H1 (cell line): ENCODE results near the gene BTG2. TPM values are rescaled to one million over a fixed set of nuclear protein-coding genes. Genes with fewer than 3 reads are reported as not detected.

Experiments
- CTCF ChIA-PET: fragments of 300-600 bp; sonication (Branson Sonifier 250); formaldehyde crosslinking; loops from one replicate; lab custom pipeline; 2021; ENCODE audit not compliant: partially characterized antibody; lab: Charles Lee
- POLR2A ChIA-PET: fragments of 300-600 bp; sonication (Branson Sonifier 250); formaldehyde crosslinking; loops from one replicate; lab custom pipeline; 2021; ENCODE audit warnings: inconsistent platforms; ENCODE audit not compliant: partially characterized antibody; lab: Charles Lee
- DNase-seq, 2 experiments: peaks; one replicate each; pipeline versions ENCODE4 v3.0.0 to v3.0.0-alpha.2; 2010 to 2022; ENCODE audit warnings: low spot score in 2 of 2, low read depth in 1 of 2, mixed read lengths in 1 of 2
- FAIRE-seq: peaks from 2 replicates; lab custom pipeline; 2011; peaks lifted over from hg19 to GRCh38; lab: Jason Lieb, UNC
- H2AFZ ChIP-seq: 2 replicates; pipeline ENCODE4 v1.8.1; 2012; ENCODE audit warnings: low read length, inconsistent platforms
- H2AK5ac ChIP-seq: 2 replicates; pipeline ENCODE4 v1.6.1; 2013; ENCODE audit warnings: low read depth, low read length
- H2BK120ac ChIP-seq: replicated peaks from 2 replicates; pipeline ENCODE3; 2013; ENCODE audit warnings: low read depth, low read length, inconsistent platforms
- H2BK12ac ChIP-seq: 2 replicates; pipeline ENCODE4 v1.6.1; 2013; ENCODE audit warnings: low read depth, low read length
- H2BK15ac ChIP-seq: 2 replicates; pipeline ENCODE4 v1.6.1; 2013; ENCODE audit warnings: low read length
- H2BK20ac ChIP-seq: 2 replicates; pipeline ENCODE4 v1.6.1; 2013; ENCODE audit warnings: low read length
- H2BK5ac ChIP-seq: 2 replicates; pipeline ENCODE4 v1.6.1; 2013; ENCODE audit warnings: low read depth, low read length
- H3K14ac ChIP-seq: 2 replicates; pipeline ENCODE4 v1.6.1; 2013; ENCODE audit warnings: inconsistent platforms; ENCODE audit not compliant: insufficient read length
- H3K18ac ChIP-seq: 2 replicates; pipeline ENCODE4 v1.6.1; 2013; ENCODE audit warnings: low read length; ENCODE audit errors: extremely low read depth
- H3K23ac ChIP-seq: 2 replicates; pipeline ENCODE4 v1.6.1; 2013; ENCODE audit warnings: inconsistent platforms; ENCODE audit not compliant: insufficient read length
- H3K23me2 ChIP-seq: 2 replicates; pipeline ENCODE4 v1.6.1; 2013; ENCODE audit warnings: low read depth, low read length
- H3K27ac ChIP-seq: 2 replicates; pipeline ENCODE4 v1.6.1; 2011; ENCODE audit warnings: low read depth, low read length, inconsistent platforms
- H3K27me3 ChIP-seq, 4 experiments: replicated peaks in 1 of 4; 1 replicate in 1 of 4; 2 replicates in 3 of 4; pipeline versions ENCODE4 v1.6.1 to v1.8.1; 2011 to 2013; ENCODE audit warnings: low read length in 3 of 4, mild to moderate bottlenecking in 3 of 4, inconsistent platforms in 2 of 4, mixed read lengths in 2 of 4, moderate library complexity in 1 of 4; ENCODE audit not compliant: control insufficient read depth in 3 of 4, insufficient read depth in 3 of 4; ENCODE audit errors: extremely low read depth in 1 of 4
- H3K36me3 ChIP-seq, 4 experiments: 2 replicates each; pipeline versions ENCODE4 v1.6.1 to v1.8.1; 2011 to 2013; ENCODE audit warnings: mild to moderate bottlenecking in 4 of 4, low read length in 3 of 4, moderate library complexity in 2 of 4, control low read depth in 1 of 4, inconsistent platforms in 1 of 4; ENCODE audit not compliant: insufficient read depth in 4 of 4, control insufficient read depth in 2 of 4
- H3K4ac ChIP-seq: replicated peaks from 2 replicates; pipeline ENCODE3; 2013; ENCODE audit warnings: low read length, low read depth, mixed read lengths, inconsistent platforms; ENCODE audit not compliant: insufficient read length
- H3K4me1 ChIP-seq, 4 experiments: replicated peaks in 1 of 4; 1 replicate in 1 of 4; 2 replicates in 3 of 4; pipeline versions ENCODE4 v1.6.1 to v1.8.1; 2011 to 2013; ENCODE audit warnings: low read length in 3 of 4, inconsistent platforms in 2 of 4, mixed read lengths in 1 of 4; ENCODE audit not compliant: insufficient read depth in 4 of 4, control insufficient read depth in 3 of 4
- H3K4me2 ChIP-seq, 2 experiments: 2 replicates each; pipeline versions ENCODE4 v1.6.1 to v1.8.1; 2011 to 2013; ENCODE audit warnings: low read depth in 2 of 2, low read length in 2 of 2, control low read depth in 1 of 2, inconsistent platforms in 1 of 2, mild to moderate bottlenecking in 1 of 2; ENCODE audit not compliant: insufficient read depth in 1 of 2
- H3K4me3 ChIP-seq, 4 experiments: fragments of 200-600, 300-600 bp in 1 of 4; sonication (generic), shearing (Covaris generic), sonication (Bioruptor Twin) in 1 of 4; 2 replicates each; pipeline versions ENCODE4 v1.5.1 to v1.8.1; 2011 to 2016; ENCODE audit warnings: low read length in 4 of 4, low read depth in 3 of 4, control low read depth in 2 of 4, inconsistent platforms in 2 of 4, mild to moderate bottlenecking in 2 of 4, mixed read lengths in 1 of 4, moderate library complexity in 1 of 4; ENCODE audit not compliant: insufficient read depth in 2 of 4; ENCODE audit errors: extremely low read depth in 1 of 4
- H3K56ac ChIP-seq: replicated peaks from 2 replicates; pipeline ENCODE3; 2013; ENCODE audit warnings: low read depth, mild to moderate bottlenecking, mixed read lengths, low read length, inconsistent platforms; ENCODE audit not compliant: insufficient read length
- H3K79me1 ChIP-seq: 2 replicates; pipeline ENCODE4 v1.6.1; 2013; ENCODE audit warnings: low read depth, low read length, control low read depth
- H3K79me2 ChIP-seq, 2 experiments: 2 replicates each; pipeline versions ENCODE4 v1.6.1 to v1.8.1; 2012 to 2013; ENCODE audit warnings: low read length in 2 of 2, mild to moderate bottlenecking in 2 of 2, inconsistent platforms in 1 of 2; ENCODE audit not compliant: insufficient read depth in 2 of 2, control insufficient read depth in 1 of 2
- H3K9ac ChIP-seq, 4 experiments: replicated peaks in 1 of 4; 1 replicate in 1 of 4; 2 replicates in 3 of 4; pipeline versions ENCODE4 v1.6.1 to v1.8.1; 2011 to 2013; ENCODE audit warnings: low read depth in 3 of 4, low read length in 3 of 4, control low read depth in 2 of 4, mild to moderate bottlenecking in 2 of 4, moderate library complexity in 2 of 4, inconsistent platforms in 1 of 4; ENCODE audit errors: extremely low read depth in 1 of 4
- H3K9me3 ChIP-seq, 2 experiments: 2 replicates each; pipeline versions ENCODE4 v1.6.1 to v1.8.1; 2012 to 2013; ENCODE audit warnings: mild to moderate bottlenecking in 2 of 2, moderate library complexity in 2 of 2, control low read depth in 1 of 2, inconsistent platforms in 1 of 2, low read depth in 1 of 2, low read length in 1 of 2, mixed read lengths in 1 of 2; ENCODE audit not compliant: insufficient read depth in 2 of 2
- H4K20me1 ChIP-seq, 2 experiments: replicated peaks in 1 of 2; 2 replicates each; pipeline versions ENCODE3 to v1.8.1; 2011 to 2013; ENCODE audit warnings: inconsistent platforms in 2 of 2, low read length in 2 of 2, mild to moderate bottlenecking in 1 of 2; ENCODE audit not compliant: insufficient read depth in 2 of 2, control insufficient read depth in 1 of 2
- H4K5ac ChIP-seq: 2 replicates; pipeline ENCODE4 v1.6.1; 2013; ENCODE audit warnings: low read length, low read depth, mixed read lengths, inconsistent platforms; ENCODE audit not compliant: insufficient read length
- H4K8ac ChIP-seq: 2 replicates; pipeline ENCODE4 v1.8.0; 2013; ENCODE audit warnings: mild to moderate bottlenecking, moderate library complexity, low read length, inconsistent platforms; ENCODE audit not compliant: insufficient read depth; ENCODE audit errors: extremely low read depth
- H4K91ac ChIP-seq: replicated peaks from 2 replicates; pipeline ENCODE3; 2013; ENCODE audit warnings: low read length, mixed read lengths, inconsistent platforms; ENCODE audit not compliant: insufficient read length
- MAFK ChIP-seq: IDR thresholded peaks from 2 replicates; pipeline ENCODE4 v1.6.1; 2012; ENCODE audit warnings: low read depth, mild to moderate bottlenecking, improper control_type of control experiment, low read length
- RAD21 ChIP-seq, 2 experiments: IDR thresholded peaks in 1 of 2; conservative IDR thresholded peaks in 1 of 2; 2 replicates each; pipeline ENCODE4 v1.6.1; 2011; ENCODE audit warnings: low read depth in 2 of 2, low read length in 2 of 2, improper control_type of control experiment in 1 of 2, inconsistent platforms in 1 of 2, mild to moderate bottlenecking in 1 of 2, moderate library complexity in 1 of 2
- SP4 ChIP-seq: IDR thresholded peaks from 2 replicates; pipeline ENCODE4 v1.6.1; 2012; ENCODE audit warnings: low read length, inconsistent platforms
- TCF12 ChIP-seq: IDR thresholded peaks from 2 replicates; pipeline ENCODE4 v1.6.1; 2011; ENCODE audit warnings: low read depth, mild to moderate bottlenecking, low read length
- YY1 ChIP-seq: IDR thresholded peaks from 2 replicates; pipeline ENCODE4 v1.6.1; 2011; ENCODE audit warnings: low read depth, mild to moderate bottlenecking, low read length
- WGBS, 2 experiments: shearing (Covaris generic) in 1 of 2; methylation state at CpG; one replicate each; pipeline versions ENCODE4 v1.1.6 to v1.1.7; 2013 to 2015; ENCODE audit warnings: low lambda C conversion rate in 2 of 2, mixed read lengths in 2 of 2, inconsistent platforms in 1 of 2, low coverage in 1 of 2, missing lambda C conversion rate in 1 of 2; ENCODE audit not compliant: insufficient replicate concordance in 2 of 2, insufficient coverage in 1 of 2, insufficient read length in 1 of 2; ENCODE audit errors: extremely low coverage in 1 of 2, missing lambda C conversion rate in 1 of 2; 5-methylcytosine and 5-hydroxymethylcytosine counted together
- polyA plus RNA-seq, 7 experiments: library from polyadenylated mRNA; depleted of rRNA in 3 of 7; stranded (reverse) in 5 of 7; unstranded in 2 of 7; fragments of >200 nt in 5 of 7; fragments of 200-250 nt in 2 of 7; gene quantifications; 1 replicate in 5 of 7; 2 replicates in 1 of 7; 4 replicates in 1 of 7; pipeline versions ENCODE4 v1.2.1 to v1.2.3, GENCODE V29; 2011 to 2013; ENCODE audit warnings: missing spikeins in 2 of 7, mixed read lengths in 2 of 7
- total RNA-seq: library from RNA; stranded (reverse); fragmentation: NEBNext Ultra II Directional; extraction: Animal tissue kit (Norgen Biotek cat#: 25700); gene quantifications from 2 replicates; pipeline ENCODE4 v1.2.1, GENCODE V29; 2021
- TF ChIP-seq, protein P1 (sequence below), 3 experiments: IDR thresholded peaks; 1 replicate in 2 of 3; 2 replicates in 1 of 3; pipeline versions ENCODE4 v1.5.1 to v1.6.1; 2011; ENCODE audit warnings: low read length in 3 of 3, mild to moderate bottlenecking in 3 of 3, inconsistent platforms in 2 of 3, low read depth in 1 of 3, moderate library complexity in 1 of 3; ENCODE audit not compliant: insufficient read depth in 1 of 3; ENCODE audit errors: control extremely low read depth in 1 of 3

The BTG2 gene
- total and polyA plus RNA-seq, 2 of the 8 experiments (the other 6 are each of a cell fraction or from before 2014, with no cell fraction given), result 4.8 to 11.0 TPM

DNA sequence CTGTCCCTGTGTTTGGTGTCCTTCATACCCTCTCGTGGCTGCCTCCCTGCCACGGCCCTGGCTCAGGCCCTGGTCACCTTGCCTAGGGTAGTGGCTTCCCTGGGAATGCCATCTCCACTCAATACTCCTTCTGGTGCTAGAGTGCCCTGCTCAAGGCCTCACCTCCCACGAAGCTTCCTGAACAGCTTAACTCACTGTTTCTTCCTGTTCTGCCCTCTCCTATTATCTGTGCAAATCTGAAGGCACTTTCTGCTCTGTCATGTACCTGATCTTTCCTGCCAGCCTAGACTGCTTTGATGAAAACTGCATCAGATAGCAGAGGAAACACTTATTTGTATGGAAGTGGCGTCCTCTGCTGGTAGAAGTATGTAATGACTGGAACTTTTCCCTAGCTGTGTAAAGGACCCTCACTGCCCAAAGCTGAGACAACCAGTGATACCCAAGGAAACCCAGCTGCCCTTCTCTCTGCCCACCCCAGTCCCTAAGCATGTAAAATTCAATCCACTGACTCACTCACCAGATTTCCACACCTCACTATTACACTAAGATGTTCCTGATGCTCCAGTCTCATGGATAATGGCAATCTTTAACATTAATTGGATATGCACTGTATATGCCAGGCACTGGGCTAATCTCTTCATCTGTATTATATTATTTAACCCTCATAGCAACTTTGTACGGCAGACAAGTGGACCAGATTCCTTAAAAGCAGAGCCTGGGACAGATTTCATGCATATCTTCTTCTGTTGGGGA, 36.2 kb upstream of the BTG2 start:
- Histone ChIP-seq H2BK12ac (0 out of 2 replicates have a peak overlapping the region, but pooled peaks have one; percentile 2), H3K4me1 (peaks cover 0 to 13% (median 7%) of the 10 kb centered on the region in 4 experiments; a peak in 5 of 7 replicates), H2BK120ac (no peak overlapping the region), H3K79me2 (no peaks in the 10 kb centered on the region), H3K23me2 (peaks cover 2% of the 10 kb centered on the region; the same call in 1 of the 2 replicates), H3K14ac (no peak overlapping the region), H3K36me3 (no peaks in the 10 kb centered on the region), H3K4me2 (no peak overlapping the region), H3K56ac (no peak overlapping the region), H4K91ac (peak overlapping the region; percentile 75), H2BK5ac (no peak overlapping the region), H3K9ac (no peak overlapping the region), H4K20me1 (no peaks in the 10 kb centered on the region), H3K27ac (no peak overlapping the region), H2BK20ac (peak overlapping the region; percentile 87; the same call in 1 of the 2 replicates), H4K8ac (no peak overlapping the region), H2BK15ac (peak overlapping the region; percentile 89), H2AFZ (no peak overlapping the region), H3K18ac (no peak overlapping the region), H3K4me3 (no peak overlapping the region), H2AK5ac (no peak overlapping the region), H3K9me3 (no peaks in the 10 kb centered on the region), H3K23ac (no peak overlapping the region), H3K27me3 (peaks cover 0 to 19% (median 9%) of the 10 kb centered on the region in 4 experiments; a peak in 4 of 7 replicates), H4K5ac (no peak overlapping the region), H3K79me1 (no peaks in the 10 kb centered on the region), H3K4ac (no peak overlapping the region)
- DNase-seq, result peak in 1 of 2 experiments; percentile 60
- 0 out of 2 replicates have a peak, but pooled peaks have one; percentile 43 for TF ChIP-seq SP4
- TF ChIP-seq, protein P1, sequence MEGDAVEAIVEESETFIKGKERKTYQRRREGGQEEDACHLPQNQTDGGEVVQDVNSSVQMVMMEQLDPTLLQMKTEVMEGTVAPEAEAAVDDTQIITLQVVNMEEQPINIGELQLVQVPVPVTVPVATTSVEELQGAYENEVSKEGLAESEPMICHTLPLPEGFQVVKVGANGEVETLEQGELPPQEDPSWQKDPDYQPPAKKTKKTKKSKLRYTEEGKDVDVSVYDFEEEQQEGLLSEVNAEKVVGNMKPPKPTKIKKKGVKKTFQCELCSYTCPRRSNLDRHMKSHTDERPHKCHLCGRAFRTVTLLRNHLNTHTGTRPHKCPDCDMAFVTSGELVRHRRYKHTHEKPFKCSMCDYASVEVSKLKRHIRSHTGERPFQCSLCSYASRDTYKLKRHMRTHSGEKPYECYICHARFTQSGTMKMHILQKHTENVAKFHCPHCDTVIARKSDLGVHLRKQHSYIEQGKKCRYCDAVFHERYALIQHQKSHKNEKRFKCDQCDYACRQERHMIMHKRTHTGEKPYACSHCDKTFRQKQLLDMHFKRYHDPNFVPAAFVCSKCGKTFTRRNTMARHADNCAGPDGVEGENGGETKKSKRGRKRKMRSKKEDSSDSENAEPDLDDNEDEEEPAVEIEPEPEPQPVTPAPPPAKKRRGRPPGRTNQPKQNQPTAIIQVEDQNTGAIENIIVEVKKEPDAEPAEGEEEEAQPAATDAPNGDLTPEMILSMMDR (IDR thresholded peaks at IDR 0.05; ENCODE audit: control extremely low read depth in 1 of 3, insufficient read depth in 1 of 3, low read depth in 1 of 3, low read length in 3 of 3), result peak in 2 of 3 experiments; percentile 93 to 95; a peak in 3 of 4 replicates
- TF ChIP-seq MAFK, result peak; percentile 35; the same call in 1 of the 2 replicates
- TF ChIP-seq TCF12, result no peak
- TF ChIP-seq RAD21 (IDR thresholded peaks at IDR 0.05 in 1 of 2, conservative IDR thresholded peaks at IDR 0.05 in 1 of 2; ENCODE audit: low read depth in 2 of 2, low read length in 2 of 2), result peak; percentile 94 to 96
- TF ChIP-seq YY1, result no peak
- ChIA-PET CTCF (interaction anchor here (0.6 to 39.0 kb wide), 50 partner anchors 9 to 370 kb away, joined by 3 to 785 read pairs (median 6); partner anchors contain the start of genes ADORA1, BTG2, MYOG and OPTC), POLR2A (interaction anchor here (2.3 kb wide), 1 partner anchor 229 kb away, joined by 7 read pairs; no protein-coding TSS in a partner anchor)
- no peak for FAIRE-seq
- 36% methylated on average over 5 of the region's 5 CpGs; no CpG with 5 or more reads in 1 of the 2 experiments for WGBS, 2 experiments
